Measurements from ENCODE around the gene TCF7L1.
A peak's percentile ranks its signal among the peaks of the same experiment; 100 is the strongest.
"Not testable (repeated sequence)": the region's sequence is repeated elsewhere in the genome, so short reads cannot be mapped to it uniquely, and the experiment has no call there.

TCF7L1 gene

DNA sequence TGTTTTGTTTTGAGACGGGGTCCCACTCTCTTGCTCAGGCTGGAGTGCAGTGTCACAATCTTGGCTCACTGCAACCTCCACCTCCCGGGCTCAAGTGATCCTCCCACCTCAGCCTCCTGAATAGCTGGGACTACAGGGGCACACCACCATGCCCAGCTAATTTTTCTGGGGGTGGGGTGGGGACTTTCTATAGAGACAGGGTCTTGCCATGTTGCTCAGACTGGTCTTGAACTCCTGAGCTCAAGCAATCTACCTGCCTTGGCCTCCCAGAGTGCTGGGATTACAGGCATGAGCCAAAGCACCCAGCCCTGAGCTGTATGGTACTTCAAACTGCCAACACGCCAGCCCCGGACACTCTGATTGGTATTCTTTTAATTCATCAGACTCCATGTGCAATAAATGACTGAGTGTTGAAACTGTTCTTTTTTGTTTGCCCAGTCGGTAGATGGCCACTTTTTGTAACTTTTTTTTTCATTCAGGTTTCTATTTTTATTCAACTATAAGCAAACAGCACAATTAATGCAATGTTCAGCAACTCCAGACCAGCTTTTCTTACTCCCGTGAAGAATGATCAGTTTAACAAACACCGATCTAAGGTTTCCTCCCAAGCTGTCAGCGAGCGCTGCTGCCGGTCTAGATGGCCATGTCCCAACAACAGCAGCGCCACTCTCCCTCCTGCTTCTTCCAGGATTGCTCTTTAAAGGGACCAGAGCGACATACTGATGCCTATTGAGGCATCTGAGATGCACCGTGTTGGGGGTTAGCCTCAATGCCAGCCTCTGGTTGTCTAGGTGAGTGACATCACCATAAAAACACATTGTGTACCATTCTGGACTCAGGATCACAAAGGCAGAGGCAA is 207.1 kb downstream of the TCF7L1 start:
- Histone ChIP-seq H3K9ac (no peak overlapping the region), H3K4me1 (no peaks in the 10 kb centered on the region), H3K4me3 (no peak overlapping the region), H4K20me1 (peaks cover 5% of the 10 kb centered on the region; the same call in 1 of the 2 replicates), H3K27ac (no peak overlapping the region), H3K9me3 (no peaks in the 10 kb centered on the region), H3K36me3 (peaks cover 31% of the 10 kb centered on the region), H3K4me2 (no peak overlapping the region), H3K27me3 (no peaks in the 10 kb centered on the region)
- no peak for TF ChIP-seq Cebpa-rat (IDR thresholded peaks at IDR 0.05)

DNA sequence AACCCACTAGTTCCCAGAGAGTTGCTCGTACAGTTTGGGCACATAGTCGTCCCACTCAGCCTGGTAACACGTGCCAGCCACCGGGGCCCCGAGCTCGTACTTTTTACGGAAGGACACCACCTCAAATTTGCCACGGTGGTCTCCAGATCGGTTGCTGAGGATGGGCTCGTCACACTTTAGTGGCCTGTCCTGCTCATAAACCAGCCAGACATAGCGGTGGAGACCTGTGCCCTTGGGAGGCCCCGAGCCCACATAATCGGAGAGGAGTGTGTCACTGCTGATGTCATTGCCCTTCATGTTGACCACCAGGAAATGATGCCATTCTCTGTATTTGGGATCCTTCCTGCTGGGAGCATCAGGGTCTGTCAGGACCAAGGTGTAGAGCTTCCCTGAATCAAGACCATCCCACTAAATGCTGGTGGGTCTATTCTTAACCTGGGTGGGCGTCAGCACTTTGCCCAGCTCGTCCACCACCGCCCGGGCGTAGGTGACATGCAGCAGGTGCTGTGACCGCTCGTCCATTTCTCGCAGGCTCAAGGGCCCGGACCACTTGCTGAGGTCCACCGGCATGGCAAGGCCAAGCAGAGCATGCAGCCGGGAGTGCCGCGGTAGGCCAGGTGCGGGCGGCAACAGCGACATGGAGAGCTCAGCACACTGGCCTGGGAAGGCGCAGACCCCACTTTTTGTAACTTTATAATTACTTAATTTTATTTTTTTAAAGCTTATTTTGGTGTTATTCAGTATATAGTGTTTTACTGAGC is 208.3 kb downstream of the TCF7L1 start:
- TF ChIP-seq Cebpa-rat (IDR thresholded peaks at IDR 0.05): no peak

DNA sequence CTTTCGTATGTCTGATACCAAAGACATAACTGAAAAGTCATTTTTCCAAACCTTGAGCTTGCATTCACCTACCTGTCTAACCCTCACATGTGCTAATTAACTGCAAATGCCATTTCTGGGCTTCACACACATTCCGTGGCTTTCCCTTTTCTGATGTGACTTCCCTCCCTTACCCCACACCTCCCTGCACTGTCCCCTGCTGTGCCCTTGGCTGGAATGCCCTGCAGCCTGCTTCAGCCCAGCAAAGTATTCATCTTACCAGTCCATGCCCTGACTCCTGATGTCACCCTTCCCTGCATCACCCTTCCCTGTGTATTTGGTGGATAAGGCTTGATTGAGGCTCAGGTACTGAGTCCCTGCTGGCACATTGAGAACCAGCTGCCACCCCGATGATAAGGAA is 209.0 kb downstream of the TCF7L1 start:
- no peak overlapping the region for H3K27ac ChIP-seq
- peaks cover 50% of the 10 kb centered on the region for H3K36me3 ChIP-seq
- no peak overlapping the region for H3K4me3 ChIP-seq
- no peaks in the 10 kb centered on the region for H3K4me1 ChIP-seq
- no peaks in the 10 kb centered on the region for H3K27me3 ChIP-seq
- H3K9me3 ChIP-seq: no peaks in the 10 kb centered on the region
- H4K20me1 ChIP-seq: peaks cover 5% of the 10 kb centered on the region; the same call in 1 of the 2 replicates
- no peak overlapping the region for H3K4me2 ChIP-seq
- no peak overlapping the region for H3K9ac ChIP-seq
- no peak for TF ChIP-seq Cebpa-rat (IDR thresholded peaks at IDR 0.05)

More for the DNA sequence above, 208.3 kb downstream of the TCF7L1 start:
- H3K27me3 ChIP-seq: no peaks in the 10 kb centered on the region
- no peak overlapping the region for H3K27ac ChIP-seq
- no peak overlapping the region for H3K4me2 ChIP-seq
- H3K4me1 ChIP-seq: no peaks in the 10 kb centered on the region
- no peak overlapping the region for H3K9ac ChIP-seq
- H4K20me1 ChIP-seq: peaks cover 5% of the 10 kb centered on the region; the same call in 1 of the 2 replicates
- no peaks in the 10 kb centered on the region for H3K9me3 ChIP-seq
- no peak overlapping the region for H3K4me3 ChIP-seq
- H3K36me3 ChIP-seq: peaks cover 43% of the 10 kb centered on the region

DNA sequence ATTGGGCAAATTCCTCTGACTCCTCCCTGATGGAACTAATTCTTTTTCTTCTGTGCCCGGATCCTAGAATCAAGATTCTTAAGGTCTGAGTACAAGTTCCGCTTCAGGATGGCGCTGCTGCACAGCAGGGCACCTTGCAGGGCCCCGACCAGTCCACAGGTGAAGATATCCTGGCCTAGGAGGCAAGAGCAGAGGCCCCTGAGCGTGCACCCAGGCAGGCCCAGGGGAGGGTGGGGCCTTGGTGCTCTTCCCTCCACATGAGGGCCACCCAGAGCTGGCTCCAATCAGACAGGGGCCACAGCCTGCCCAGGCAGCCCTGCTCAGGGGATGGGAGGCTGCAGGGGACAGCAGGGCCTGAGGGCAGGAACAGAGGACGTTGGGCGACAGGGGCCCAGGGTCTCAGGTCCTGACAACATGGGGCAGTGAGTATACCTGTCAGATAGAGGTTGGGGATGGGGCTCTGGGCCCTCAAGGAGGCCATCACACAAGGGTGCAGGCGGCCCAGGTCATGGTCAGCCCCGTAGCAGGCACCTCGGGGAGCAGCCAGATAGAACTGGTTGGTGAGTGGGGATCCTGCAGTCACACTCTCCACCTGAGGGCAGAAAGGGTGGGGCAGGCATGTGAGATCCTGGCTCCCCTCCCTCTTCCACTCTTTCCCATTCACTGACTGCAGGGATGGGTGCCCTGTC is 210.2 kb downstream of the TCF7L1 start:
- H3K36me3 ChIP-seq: peaks cover 62% of the 10 kb centered on the region
- H3K4me2 ChIP-seq, H4K20me1 ChIP-seq, H3K27ac ChIP-seq, H3K27me3 ChIP-seq, H3K4me1 ChIP-seq, H3K9ac ChIP-seq, H3K4me3 ChIP-seq, H3K9me3 ChIP-seq: not testable (repeated sequence)

DNA sequence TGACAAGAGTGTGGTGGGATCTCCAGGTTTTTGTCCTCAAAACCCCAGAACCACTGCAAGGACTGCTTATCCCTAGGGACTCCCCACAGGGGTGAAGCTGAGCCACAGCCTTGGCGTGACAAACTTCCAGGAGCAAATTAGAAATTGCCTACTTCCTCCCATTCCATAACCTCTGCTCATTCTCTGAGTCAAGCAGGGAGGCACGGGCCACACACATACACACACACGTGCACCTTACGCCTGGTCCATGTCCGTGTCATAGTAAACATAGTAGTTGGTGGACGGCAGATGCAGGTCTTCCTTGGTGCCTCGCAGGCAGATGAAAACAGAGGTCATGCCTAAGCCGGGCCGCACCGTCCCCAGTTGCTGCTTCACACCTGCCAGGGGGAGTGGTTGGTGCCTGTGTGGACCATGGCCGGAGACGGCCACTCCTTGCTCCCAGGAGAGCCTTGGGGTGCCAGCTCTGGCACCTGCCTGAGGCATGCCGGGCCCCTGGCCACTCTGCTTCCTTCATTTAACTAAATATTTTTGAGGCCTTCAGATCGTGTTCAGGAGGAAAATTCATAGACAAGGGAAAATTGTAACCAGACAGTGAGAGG is 211.3 kb downstream of the TCF7L1 start:
- Histone ChIP-seq H3K4me3 (no peak overlapping the region), H3K9me3 (no peaks in the 10 kb centered on the region), H4K20me1 (peaks cover 5% of the 10 kb centered on the region; the same call in 1 of the 2 replicates), H3K36me3 (peaks cover 71% of the 10 kb centered on the region), H3K9ac (no peak overlapping the region), H3K27ac (no peak overlapping the region), H3K4me2 (no peak overlapping the region), H3K27me3 (no peaks in the 10 kb centered on the region), H3K4me1 (peaks cover 3% of the 10 kb centered on the region; the same call in 1 of the 2 replicates)
- TF ChIP-seq Cebpa-rat (IDR thresholded peaks at IDR 0.05): no peak

DNA sequence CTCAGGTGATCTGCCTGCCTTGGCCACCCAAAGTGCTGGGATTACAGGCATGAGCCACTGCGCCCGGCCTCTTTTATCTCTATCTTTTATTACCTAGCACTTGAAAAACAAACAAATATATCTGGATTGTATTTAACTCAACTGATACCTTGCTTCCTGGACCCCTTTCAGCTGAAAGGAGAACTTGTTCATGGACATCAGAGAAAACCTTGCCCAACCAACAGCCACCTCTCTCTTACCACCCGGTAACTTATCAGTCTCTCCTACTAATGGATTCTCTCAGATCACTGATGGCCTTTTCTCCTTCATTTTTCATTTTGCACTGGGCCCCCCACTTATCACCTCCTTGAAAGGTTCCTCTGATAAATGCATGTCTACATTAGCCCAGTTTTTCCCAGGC is 214.4 kb downstream of the TCF7L1 start:
- H3K36me3 ChIP-seq: peaks cover 90% of the 10 kb centered on the region
- no peak overlapping the region for H3K27ac ChIP-seq
- no peak overlapping the region for H3K9ac ChIP-seq
- H3K4me1 ChIP-seq: peaks cover 8% of the 10 kb centered on the region
- TF ChIP-seq Cebpa-rat (IDR thresholded peaks at IDR 0.05): no peak
- H4K20me1 ChIP-seq: peaks cover 5% of the 10 kb centered on the region; the same call in 1 of the 2 replicates
- H3K9me3 ChIP-seq: no peaks in the 10 kb centered on the region
- no peaks in the 10 kb centered on the region for H3K27me3 ChIP-seq
- H3K4me3 ChIP-seq: no peak overlapping the region
- no peak overlapping the region for H3K4me2 ChIP-seq

DNA sequence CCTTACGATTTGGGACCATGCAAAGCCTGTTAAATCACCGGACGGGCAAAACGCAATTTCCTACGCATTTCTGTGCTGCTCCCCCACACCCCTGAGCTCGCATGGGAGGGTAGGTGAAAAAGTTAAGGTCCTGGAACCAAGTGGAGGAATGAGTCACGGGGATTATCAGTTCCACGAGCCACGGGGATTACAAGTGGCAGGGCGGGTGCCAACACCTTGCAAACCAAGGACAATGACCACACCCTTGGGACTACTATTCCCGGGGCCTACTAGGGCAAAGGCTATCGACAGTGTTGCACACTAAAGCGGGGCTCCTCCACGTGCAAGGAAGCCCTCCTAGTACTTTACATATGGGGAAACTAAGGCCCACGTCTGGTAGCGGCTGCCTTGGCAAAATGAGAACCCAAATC is 220.7 kb downstream of the TCF7L1 start:
- H3K27ac ChIP-seq: peak overlapping the region; percentile 87
- peaks cover 62% of the 10 kb centered on the region for H3K36me3 ChIP-seq
- peak overlapping the region; percentile 94 for H3K9ac ChIP-seq

DNA sequence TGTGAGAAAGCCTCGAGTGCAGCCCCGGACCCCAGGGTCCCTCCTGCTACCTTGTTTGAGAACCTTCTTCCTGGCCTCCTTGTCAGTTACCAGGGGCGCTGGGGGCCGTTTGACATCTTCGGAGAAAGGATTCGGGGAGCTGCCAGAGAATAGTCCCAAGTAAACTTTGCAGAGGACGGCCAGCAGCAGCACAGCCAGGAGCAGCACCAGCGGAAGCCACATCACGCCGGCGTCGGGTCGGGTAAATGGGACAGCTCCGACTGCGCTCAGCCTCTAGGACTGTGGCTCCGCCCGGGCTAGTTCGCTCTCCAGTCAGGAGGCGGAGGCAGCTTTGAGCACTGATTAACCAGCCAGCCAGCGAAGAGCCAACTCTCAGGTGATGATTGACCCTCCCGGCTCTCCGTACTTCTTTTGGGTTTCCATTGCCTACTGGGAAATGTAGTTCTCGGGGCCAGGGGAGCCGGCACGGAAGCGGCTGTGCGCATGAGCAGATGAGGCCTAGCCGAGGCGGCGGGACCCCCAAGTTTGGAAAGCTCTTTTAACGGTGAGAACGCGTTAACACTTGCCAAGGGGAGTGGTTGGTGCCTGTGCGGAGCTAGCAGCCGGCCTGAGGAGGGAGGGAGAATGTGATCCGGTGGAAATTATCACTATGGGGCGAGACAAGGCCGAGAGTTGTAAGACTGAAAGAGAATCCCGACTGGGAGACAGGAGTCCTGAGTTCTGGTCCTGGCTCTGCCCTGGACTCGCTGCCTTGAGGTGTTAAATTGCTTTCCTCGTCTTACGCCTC is 221.3 kb downstream of the TCF7L1 start, which contains the start of the genes ELMOD3 and RETSAT:
Gene ELMOD3 (plus strand): TSS at position 484 of the 787 bp plus-strand sequence. CDS start 2,430 bp downstream, outside the sequence.
Gene RETSAT (minus strand): TSS at position 243 of the 787 bp plus-strand sequence. CDS start 21 bp downstream, at position 222.
- Histone ChIP-seq H3K4me1 (peaks cover 38% of the 10 kb centered on the region), H3K4me2 (peak within 1 kb of the TSS; percentile 90), H3K9ac (peak within 1 kb of the TSS; percentile 94), H3K27me3 (no peaks in the 10 kb centered on the region), H4K20me1 (no peaks in the 10 kb centered on the region), H3K9me3 (no peaks in the 10 kb centered on the region), H3K27ac (peak within 1 kb of the TSS; percentile 87), H3K36me3 (peaks cover 60% of the 10 kb centered on the region), H3K4me3 (peak within 1 kb of the TSS; percentile 85)
- no peak for TF ChIP-seq Cebpa-rat (IDR thresholded peaks at IDR 0.05)

More for the DNA sequence above, 220.7 kb downstream of the TCF7L1 start:
- H3K4me2 ChIP-seq: peak overlapping the region; percentile 90
- H4K20me1 ChIP-seq: no peaks in the 10 kb centered on the region
- TF ChIP-seq Cebpa-rat (IDR thresholded peaks at IDR 0.05): no peak
- no peaks in the 10 kb centered on the region for H3K27me3 ChIP-seq
- peaks cover 41% of the 10 kb centered on the region for H3K4me1 ChIP-seq
- H3K9me3 ChIP-seq: no peaks in the 10 kb centered on the region
- H3K4me3 ChIP-seq: peak overlapping the region; percentile 85
